GM19193 (cell line): ENCODE measurements around the gene ATXN2.
A peak's percentile ranks its signal among the peaks of the same experiment; 100 is the strongest.

ENCODE experiments used
- POLR2A ChIP-seq: IDR thresholded peaks from 4 replicates; pipeline ENCODE4 v1.6.1; 2011; ENCODE audit not compliant: insufficient read depth, insufficient read length; ENCODE audit errors: extremely low read depth

The ATXN2 gene

DNA sequence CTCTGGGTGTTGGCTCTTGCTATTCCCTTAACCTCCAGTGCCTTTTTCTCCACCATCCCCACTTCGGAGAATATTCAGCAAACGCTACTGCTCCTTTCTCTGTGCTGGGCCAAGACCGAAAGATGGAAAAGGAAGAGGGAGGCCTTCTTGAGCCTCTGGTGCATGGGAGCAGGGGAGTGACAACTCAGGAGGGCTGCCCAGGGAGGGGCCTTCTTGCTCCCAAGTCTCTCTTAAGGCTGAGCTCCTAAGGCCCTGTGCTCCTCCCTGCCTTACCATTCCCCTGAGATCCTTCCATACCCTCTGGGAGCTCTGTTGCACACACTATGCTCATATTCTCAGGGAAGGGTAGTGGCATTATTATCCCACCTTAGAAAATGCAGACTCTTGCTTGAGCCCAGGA lies 158.5 kb downstream of the ATXN2 start:
- no peak for TF ChIP-seq POLR2A

DNA sequence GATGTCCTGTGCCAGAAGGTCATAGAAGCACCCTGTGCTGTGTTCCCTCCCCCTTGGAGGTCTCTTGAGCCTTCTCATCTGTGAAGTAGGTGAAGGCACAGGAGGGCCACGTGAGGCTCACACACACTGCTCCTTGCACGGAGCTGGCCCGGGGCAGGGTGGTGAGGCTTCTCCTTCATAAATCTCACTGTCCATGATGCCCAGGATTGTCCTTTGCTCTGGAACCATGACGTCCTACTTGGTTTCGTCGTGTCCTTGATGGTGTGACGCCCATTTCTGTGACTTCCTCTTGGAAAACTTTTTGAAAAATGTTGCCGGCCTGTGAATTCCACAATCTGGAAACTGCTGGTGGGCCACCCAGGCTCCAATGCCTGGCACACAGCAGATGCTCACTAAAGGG lies 159.0 kb downstream of the ATXN2 start:
- TF ChIP-seq POLR2A = no peak

GRCh38 chr12:111439657-111440151 lies 159.4 kb downstream of the ATXN2 start:
- TF ChIP-seq POLR2A = no peak

DNA sequence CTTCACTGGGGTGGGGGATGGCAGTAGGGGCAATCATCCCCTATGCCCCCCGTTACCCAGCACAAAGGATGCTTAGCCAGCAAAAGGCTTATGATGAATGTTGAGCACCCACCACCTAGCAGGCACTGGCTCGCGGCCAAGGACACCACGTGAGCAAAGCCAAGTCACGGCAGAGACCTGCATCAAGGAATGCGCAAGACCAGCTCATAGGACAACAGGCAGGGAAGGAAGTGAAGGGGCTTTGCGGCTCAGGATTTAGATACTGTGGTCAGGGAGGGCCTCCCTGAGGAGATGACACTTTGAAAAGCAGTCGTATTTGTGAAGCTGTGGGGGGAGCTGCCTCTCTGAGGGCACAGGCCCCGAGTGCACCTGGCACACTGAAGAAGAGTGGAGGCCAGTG lies 160.6 kb downstream of the ATXN2 start:
- TF ChIP-seq POLR2A = no peak

DNA sequence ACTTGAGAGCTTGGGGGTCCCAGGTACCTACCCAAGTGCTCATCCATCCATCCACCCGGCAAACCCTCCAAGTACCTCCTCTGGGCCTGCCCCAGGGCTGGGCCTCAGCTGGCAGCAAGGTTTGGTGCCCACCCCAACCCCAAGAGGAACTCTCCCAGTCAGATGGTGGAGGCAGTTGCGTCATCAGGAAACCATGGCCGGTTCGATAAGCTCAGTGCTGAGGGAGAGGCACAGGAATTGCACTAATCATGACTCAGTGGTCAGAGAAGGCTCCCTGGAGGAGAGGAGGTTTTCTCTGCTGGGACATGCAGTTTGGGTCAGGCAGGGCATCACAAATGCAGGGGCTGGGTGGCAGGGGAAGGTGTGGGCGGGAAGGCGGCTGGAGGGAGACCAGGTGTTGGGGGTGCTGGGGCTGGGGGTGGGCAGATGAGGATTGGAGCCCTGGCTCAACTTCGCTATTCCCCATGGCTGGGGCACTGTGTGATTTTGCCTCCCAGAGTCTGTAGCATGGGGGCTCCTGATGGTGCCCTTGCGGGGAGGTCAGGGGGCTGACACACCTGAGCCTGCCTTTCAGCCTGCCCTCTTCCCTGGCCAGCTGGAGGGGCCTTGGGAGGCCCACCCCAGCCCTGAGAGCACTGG lies 161.2 kb downstream of the ATXN2 start:
- no peak for TF ChIP-seq POLR2A

GRCh38 chr12:111436811-111437210 lies 162.3 kb downstream of the ATXN2 start:
- no peak for TF ChIP-seq POLR2A

DNA sequence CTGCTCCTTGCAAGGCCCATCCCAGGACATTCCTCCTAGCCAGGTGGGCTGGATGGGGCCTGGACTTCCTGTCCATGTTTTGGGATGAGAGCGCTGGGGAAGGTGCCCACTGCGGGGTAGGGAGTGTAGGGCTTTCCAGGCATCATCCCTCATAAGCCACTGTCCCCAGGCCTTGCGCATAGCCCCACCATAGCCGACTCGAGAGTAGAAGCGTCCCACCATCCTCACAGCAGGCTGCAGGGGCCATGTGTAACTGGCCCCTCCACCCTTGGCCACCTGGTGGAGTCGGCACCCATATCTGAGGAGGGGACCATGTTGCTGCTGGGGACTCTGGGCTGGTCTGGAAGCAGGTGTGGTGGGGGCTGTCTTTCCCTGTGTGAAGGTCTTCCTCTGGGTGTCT lies 162.8 kb downstream of the ATXN2 start:
- no peak for TF ChIP-seq POLR2A

DNA sequence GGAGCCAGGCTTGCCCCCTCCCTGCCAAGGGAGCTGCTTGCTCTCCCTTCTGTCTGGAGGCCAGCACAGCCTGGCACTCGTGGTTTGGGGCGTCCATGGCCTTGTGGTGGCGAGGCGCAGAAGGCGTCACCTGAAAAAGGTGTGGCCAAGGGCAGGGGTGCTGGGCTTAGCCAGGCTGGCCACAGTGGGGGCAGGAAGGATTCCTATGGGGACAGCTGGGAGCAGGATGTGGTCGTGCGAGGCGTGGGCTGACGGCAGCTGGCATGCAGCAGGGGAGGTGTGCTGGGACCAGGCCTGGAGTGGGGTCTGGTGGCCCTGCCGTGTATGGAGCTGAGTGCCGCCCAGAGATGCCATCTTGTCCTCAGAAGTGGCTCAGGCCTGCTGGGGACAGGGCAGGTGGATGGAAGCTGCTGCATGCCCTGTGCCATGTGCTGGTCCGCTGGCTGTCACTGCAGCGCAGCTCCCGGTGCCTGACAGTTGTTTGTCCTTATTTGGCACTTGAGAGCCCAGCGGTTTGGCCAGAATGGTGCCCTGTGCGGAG lies 163.4 kb downstream of the ATXN2 start:
- no peak for TF ChIP-seq POLR2A

DNA sequence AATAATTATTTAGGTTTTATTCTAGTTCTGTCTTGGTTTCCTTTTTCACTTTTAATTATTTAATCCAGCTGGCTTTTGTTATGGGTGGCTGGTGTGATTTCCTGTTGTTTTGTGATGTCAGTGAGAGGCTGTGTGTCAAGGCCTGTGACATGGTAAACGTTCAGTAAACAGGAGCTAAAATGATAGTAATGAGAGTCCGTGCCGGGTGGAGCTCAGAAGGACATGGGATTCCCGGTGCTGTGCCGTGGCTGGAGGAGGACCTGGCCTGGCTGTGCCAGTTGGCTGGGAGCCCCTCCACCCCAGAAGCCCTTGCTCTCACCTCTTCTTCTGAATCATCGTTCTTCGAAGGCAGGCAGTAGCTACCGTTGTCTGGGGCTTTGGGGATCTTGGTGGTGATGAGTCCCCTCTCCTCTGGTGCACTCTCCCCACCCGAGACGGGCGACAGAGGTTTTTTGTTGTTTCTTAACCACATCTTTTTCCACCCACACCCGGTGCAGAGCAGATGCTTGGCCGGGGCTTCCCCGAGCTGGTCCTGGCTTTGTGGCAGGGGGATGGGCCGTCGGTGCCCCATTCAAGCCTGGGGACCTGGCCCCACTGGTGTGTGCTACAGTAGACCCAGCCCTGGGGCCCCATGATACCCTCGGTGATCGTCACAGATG lies 164.3 kb downstream of the ATXN2 start:
- TF ChIP-seq POLR2A = no peak

GRCh38 chr12:111434049-111434448 lies 165.1 kb downstream of the ATXN2 start:
- TF ChIP-seq POLR2A = no peak

GRCh38 chr12:111431772-111432171 lies 167.3 kb downstream of the ATXN2 start:
- TF ChIP-seq POLR2A = no peak

GRCh38 chr12:111430433-111431353 lies 168.4 kb downstream of the ATXN2 start:
- peak; percentile 61 for TF ChIP-seq POLR2A

DNA sequence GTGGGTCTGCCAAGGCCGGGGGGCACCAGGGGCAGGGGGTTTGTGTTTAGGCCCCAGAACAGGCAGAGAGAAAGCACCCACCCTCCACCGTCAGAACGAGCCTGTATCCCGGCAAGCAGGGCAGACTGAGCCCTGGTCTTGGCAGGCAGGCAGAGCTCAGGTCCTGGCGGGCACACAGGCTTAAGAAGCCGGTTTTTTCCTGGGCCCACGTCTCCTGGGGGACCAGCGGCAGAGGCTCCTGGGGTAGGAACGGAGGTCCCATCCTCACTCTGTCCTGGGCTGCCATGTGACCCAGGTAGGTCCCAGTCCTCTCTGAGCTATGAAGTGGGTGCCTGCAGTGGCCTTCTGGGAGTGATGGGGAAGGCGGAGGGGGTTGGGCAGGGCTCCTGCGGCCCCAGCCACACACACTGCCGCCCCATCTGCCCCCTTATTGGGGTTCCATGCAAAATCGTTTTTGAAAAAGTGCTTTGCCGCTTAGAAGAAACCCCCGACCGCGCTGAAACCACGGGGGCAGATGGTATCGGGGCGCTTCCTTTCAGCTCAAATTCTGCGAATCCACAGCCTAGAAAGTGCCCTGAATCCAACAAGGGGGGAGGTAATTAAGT lies 169.2 kb downstream of the ATXN2 start:
- peak; percentile 51 for TF ChIP-seq POLR2A

DNA sequence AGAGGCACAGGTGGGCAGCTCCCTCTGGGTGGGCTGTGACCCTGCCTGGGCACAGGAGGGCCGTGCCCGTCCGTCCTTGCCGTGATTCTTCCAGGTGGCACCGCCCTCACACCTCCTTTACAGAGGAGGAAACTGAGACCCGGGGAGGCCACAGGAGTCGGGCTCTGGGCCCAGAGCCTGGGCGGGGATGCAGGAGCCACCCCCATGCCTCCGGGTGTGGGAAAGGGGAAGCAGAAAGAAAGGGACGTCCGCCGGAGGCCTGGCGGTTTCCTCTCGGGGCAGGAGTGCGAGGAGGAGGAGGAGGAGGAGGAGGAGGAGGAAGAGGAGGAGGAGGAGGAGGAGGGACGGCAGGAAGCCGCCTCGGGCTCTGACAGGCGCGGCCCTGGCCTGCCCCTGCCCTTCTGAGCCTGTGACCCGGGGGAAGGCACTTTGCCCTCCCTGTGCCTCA lies 170.4 kb downstream of the ATXN2 start:
- TF ChIP-seq POLR2A = no peak
